CD14-positive monocyte (primary cell): ENCODE measurements around the gene NUP153. TPM values are rescaled to one million over a fixed set of nuclear protein-coding genes. Genes with fewer than 3 reads are reported as not detected.

Experiments used
- DNase-seq, 3 donors: peaks; one replicate each; pipeline ENCODE4 v3.0.0-alpha.2; 2011 to 2022
- H2AFZ ChIP-seq: 2 replicates; pipeline ENCODE4 v1.6.0; 2012; ENCODE audit warnings: mild to moderate bottlenecking, low read depth, low read length, inconsistent platforms; ENCODE audit not compliant: insufficient read depth, poor library complexity, severe bottlenecking
- H3K27ac ChIP-seq, 2 donors: 1 replicate in 1 of 2; 2 replicates in 1 of 2; pipeline ENCODE4 v1.5.1; 2012 to 2013; ENCODE audit warnings: low read length in 2 of 2, control low read depth in 1 of 2, inconsistent platforms in 1 of 2, low read depth in 1 of 2, mild to moderate bottlenecking in 1 of 2
- H3K27me3 ChIP-seq, 2 donors: one replicate each; pipeline versions ENCODE4 v1.6.0 to v1.6.1; 2011 to 2013; ENCODE audit warnings: low read length in 2 of 2; ENCODE audit not compliant: control insufficient read depth in 2 of 2, insufficient read depth in 2 of 2
- H3K36me3 ChIP-seq, 2 donors: replicated peaks in 1 of 2; 1 replicate in 1 of 2; 2 replicates in 1 of 2; pipeline versions ENCODE4 v1.5.1 to v1.6.1; 2012 to 2013; ENCODE audit warnings: low read length in 2 of 2, control low read depth in 1 of 2, inconsistent platforms in 1 of 2, mild to moderate bottlenecking in 1 of 2; ENCODE audit not compliant: insufficient read depth in 2 of 2, control insufficient read depth in 1 of 2
- H3K4me1 ChIP-seq, 2 donors: 1 replicate in 1 of 2; 2 replicates in 1 of 2; pipeline versions ENCODE4 v1.5.1 to v1.6.1; 2012 to 2013; ENCODE audit warnings: low read length in 2 of 2, control low read depth in 1 of 2, inconsistent platforms in 1 of 2, mild to moderate bottlenecking in 1 of 2, moderate library complexity in 1 of 2; ENCODE audit not compliant: insufficient read depth in 2 of 2, control insufficient read depth in 1 of 2
- H3K4me2 ChIP-seq: replicated peaks from 2 replicates; pipeline ENCODE3; 2012; ENCODE audit warnings: low read length, moderate library complexity, mild to moderate bottlenecking; ENCODE audit not compliant: poor library complexity, severe bottlenecking; ENCODE audit errors: extremely low read depth
- H3K4me3 ChIP-seq, 3 experiments: fragments of 200-600 bp in 1 of 3; sonication (generic) in 1 of 3; replicated peaks in 1 of 3; 1 replicate in 2 of 3; 2 replicates in 1 of 3; pipeline ENCODE4 v1.5.1; 2011 to 2013; ENCODE audit warnings: low read length in 3 of 3, mild to moderate bottlenecking in 3 of 3, control low read depth in 2 of 3, low read depth in 2 of 3, inconsistent platforms in 1 of 3, moderate library complexity in 1 of 3
- H3K79me2 ChIP-seq: 2 replicates; pipeline ENCODE4 v1.6.0; 2012; ENCODE audit warnings: mild to moderate bottlenecking, control low read depth, inconsistent platforms, low read length, moderate library complexity; ENCODE audit not compliant: insufficient read depth
- H3K9ac ChIP-seq: 2 replicates; pipeline ENCODE4 v1.6.0; 2017; ENCODE audit warnings: low read length, mild to moderate bottlenecking; ENCODE audit not compliant: insufficient read depth, poor library complexity, severe bottlenecking
- H3K9me3 ChIP-seq, 2 donors: replicated peaks in 1 of 2; 1 replicate in 1 of 2; 2 replicates in 1 of 2; pipeline versions ENCODE4 v1.5.1 to v1.6.1; 2012 to 2013; ENCODE audit warnings: low read length in 2 of 2, control low read depth in 1 of 2; ENCODE audit not compliant: control insufficient read depth in 1 of 2, insufficient read depth in 1 of 2
- H4K20me1 ChIP-seq: 2 replicates; pipeline ENCODE4 v1.6.0; 2012; ENCODE audit warnings: mild to moderate bottlenecking, low read length, control low read depth, moderate library complexity; ENCODE audit not compliant: insufficient read depth
- H3K27ac Mint-ChIP-seq, 7 donors: one replicate each; pipeline ENCODE4 v1.8.0; 2020; ENCODE audit warnings: mild to moderate bottlenecking in 7 of 7, mixed read lengths in 7 of 7, moderate library complexity in 6 of 7, inconsistent platforms in 2 of 7
- H3K27me3 Mint-ChIP-seq, 3 donors: one replicate each; pipeline ENCODE4 v1.8.0; 2021 to 2022; ENCODE audit warnings: low read depth in 3 of 3, mild to moderate bottlenecking in 3 of 3, mixed read lengths in 3 of 3, moderate library complexity in 3 of 3, inconsistent platforms in 1 of 3
- H3K36me3 Mint-ChIP-seq, 2 donors: one replicate each; pipeline ENCODE4 v1.8.0; 2020; ENCODE audit warnings: mixed read lengths in 2 of 2, inconsistent platforms in 1 of 2, mild to moderate bottlenecking in 1 of 2
- H3K4me1 Mint-ChIP-seq: one replicate; pipeline ENCODE4 v1.8.0; 2020; ENCODE audit warnings: mild to moderate bottlenecking, mixed read lengths
- H3K4me3 Mint-ChIP-seq, 2 donors: one replicate each; pipeline ENCODE4 v1.8.0; 2020; ENCODE audit warnings: mild to moderate bottlenecking in 2 of 2, mixed read lengths in 2 of 2, moderate library complexity in 1 of 2
- H3K9me3 Mint-ChIP-seq, 7 donors: one replicate each; pipeline ENCODE4 v1.8.0; 2020 to 2022; ENCODE audit warnings: mixed read lengths in 7 of 7, mild to moderate bottlenecking in 6 of 7, moderate library complexity in 6 of 7, inconsistent platforms in 2 of 7
- WGBS: methylation state at CpG from one replicate; pipeline ENCODE4 v1.1.5; 2013; ENCODE audit warnings: missing lambda C conversion rate; ENCODE audit not compliant: insufficient coverage; 5-methylcytosine and 5-hydroxymethylcytosine counted together
- intact Hi-C, 2 donors: fragments of 100-400 bp; cut with micrococcal nuclease; formaldehyde crosslinking; loops; one replicate each; pipeline versions ENCODE4 v1.15.0 to v1.15.1; 2023
- polyA plus RNA-seq, 3 donors: library from polyadenylated mRNA; depleted of rRNA in 1 of 3; unstranded in 2 of 3; stranded (reverse) in 1 of 3; fragments of 300-500 nt in 2 of 3; fragments of >200 nt in 1 of 3; fragmentation: Illumina TruSeq in 2 of 3; gene quantifications; 1 replicate in 2 of 3; 2 replicates in 1 of 3; pipeline ENCODE4 v1.2.3, GENCODE V29; 2012 to 2021
- TF ChIP-seq, protein P1 (sequence below): fragments of 200-600 bp; IDR thresholded peaks from one replicate; pipeline ENCODE4 v1.8.0; 2022; ENCODE audit warnings: antibody characterized with exemption, mild to moderate bottlenecking

NUP153 gene
- polyA plus RNA-seq, 3 donors, result 0.99 to 13.8 (median 2.3) TPM

DNA sequence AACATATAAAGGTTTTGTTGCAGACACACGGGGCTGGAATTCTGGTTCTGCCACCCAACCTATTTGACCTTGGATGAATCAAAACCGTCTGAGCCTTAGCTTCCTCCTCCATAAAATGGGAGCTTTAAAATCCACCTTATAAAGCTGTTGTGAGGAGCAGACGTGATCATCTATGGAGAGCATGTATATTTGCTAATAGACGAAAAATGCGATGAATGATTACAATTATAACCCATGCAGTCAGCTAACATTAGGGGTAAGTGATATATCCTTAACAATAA is 586 bp upstream of the NUP153 start:
- H3K36me3 ChIP-seq, result no peaks in the 10 kb centered on the region
- Mint-ChIP-seq H3K4me3 (peak overlapping the region; percentile 88 to 96), H3K36me3 (no peaks in the 10 kb centered on the region), H3K27ac (peak overlapping the region; percentile 94 to 98 (median 97)), H3K4me1 (peaks cover 32% of the 10 kb centered on the region), H3K27me3 (peaks cover 0 to 2% (median 2%) of the 10 kb centered on the region in 3 donors), H3K9me3 (peaks cover 0 to 6% (median 0%) of the 10 kb centered on the region in 7 donors)
- no CpG with 5 or more reads among the region's 5 CpGs for WGBS
- H2AFZ ChIP-seq, result peak overlapping the region; percentile 79
- H3K79me2 ChIP-seq, result peaks cover 43% of the 10 kb centered on the region
- H4K20me1 ChIP-seq, result peaks cover 30% of the 10 kb centered on the region
- no peak for DNase-seq
- H3K27me3 ChIP-seq, result no peaks in the 10 kb centered on the region
- no peaks in the 10 kb centered on the region for H3K9me3 ChIP-seq
- H3K4me2 ChIP-seq, result peak overlapping the region; percentile 97
- H3K27ac ChIP-seq, result peak overlapping the region; percentile 96
- peaks cover 41 to 46% of the 10 kb centered on the region in 2 donors for H3K4me1 ChIP-seq
- intact Hi-C loops, result loop anchor here (5.0 to 10.0 kb wide), 4 partner anchors 97 to 197 kb away; partner anchors contain the start of gene FAM8A1 (in 2 of the 2)
- peak overlapping the region; percentile 66 to 93 (median 87) for H3K4me3 ChIP-seq
- TF ChIP-seq, protein P1, sequence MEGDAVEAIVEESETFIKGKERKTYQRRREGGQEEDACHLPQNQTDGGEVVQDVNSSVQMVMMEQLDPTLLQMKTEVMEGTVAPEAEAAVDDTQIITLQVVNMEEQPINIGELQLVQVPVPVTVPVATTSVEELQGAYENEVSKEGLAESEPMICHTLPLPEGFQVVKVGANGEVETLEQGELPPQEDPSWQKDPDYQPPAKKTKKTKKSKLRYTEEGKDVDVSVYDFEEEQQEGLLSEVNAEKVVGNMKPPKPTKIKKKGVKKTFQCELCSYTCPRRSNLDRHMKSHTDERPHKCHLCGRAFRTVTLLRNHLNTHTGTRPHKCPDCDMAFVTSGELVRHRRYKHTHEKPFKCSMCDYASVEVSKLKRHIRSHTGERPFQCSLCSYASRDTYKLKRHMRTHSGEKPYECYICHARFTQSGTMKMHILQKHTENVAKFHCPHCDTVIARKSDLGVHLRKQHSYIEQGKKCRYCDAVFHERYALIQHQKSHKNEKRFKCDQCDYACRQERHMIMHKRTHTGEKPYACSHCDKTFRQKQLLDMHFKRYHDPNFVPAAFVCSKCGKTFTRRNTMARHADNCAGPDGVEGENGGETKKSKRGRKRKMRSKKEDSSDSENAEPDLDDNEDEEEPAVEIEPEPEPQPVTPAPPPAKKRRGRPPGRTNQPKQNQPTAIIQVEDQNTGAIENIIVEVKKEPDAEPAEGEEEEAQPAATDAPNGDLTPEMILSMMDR, result no peak
- peak overlapping the region; percentile 97 for H3K9ac ChIP-seq

DNA sequence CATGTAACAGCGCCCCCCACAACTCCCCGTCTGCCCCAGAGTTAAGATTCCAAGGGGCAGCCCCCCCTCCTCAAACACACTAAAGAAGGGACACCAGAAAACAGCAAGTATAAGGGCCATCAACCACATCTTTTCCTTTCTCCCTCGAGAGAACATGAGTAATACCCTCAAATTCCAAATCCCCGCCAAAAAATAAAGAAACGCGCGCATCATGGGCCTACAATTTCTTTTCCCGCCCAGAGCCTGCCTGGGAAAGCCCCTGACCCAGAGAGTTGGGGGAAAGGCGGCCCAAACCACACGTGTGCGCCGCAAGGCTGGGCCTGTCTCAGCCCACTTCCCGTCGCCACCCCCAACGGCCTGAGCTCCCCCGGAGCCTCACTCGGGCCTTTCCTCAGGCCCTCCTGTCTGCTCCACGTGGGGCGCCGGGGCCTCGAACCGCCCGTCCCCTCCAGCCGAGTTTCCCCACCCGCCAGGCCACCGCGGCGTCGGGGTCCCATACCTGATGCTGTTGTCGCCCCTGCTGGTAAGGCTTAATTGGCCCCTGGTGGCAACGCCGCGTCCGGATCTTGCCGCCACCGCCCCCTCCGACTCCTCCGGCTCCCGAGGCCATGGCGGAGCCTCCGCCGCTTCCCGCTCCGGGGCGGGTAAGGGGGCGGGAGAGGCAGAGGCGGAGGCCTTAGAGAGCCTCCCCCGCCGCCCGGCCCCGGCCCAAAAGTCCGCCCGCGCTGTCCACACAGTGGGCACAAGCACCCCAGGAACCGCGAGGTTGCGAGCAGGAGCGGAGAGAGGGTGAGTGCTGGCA is 746 bp downstream of the NUP153 start:
- Histone ChIP-seq H3K4me1 (peaks cover 54 to 59% of the 10 kb centered on the region in 2 donors), H3K27me3 (no peaks in the 10 kb centered on the region), H3K79me2 (peaks cover 56% of the 10 kb centered on the region), H3K9me3 (no peaks in the 10 kb centered on the region), H3K9ac (peak overlapping the region; percentile 97), H3K4me2 (peak overlapping the region; percentile 97), H3K4me3 (peak overlapping the region; percentile 66 to 93 (median 87)), H3K27ac (peak overlapping the region; percentile 96), H3K36me3 (no peaks in the 10 kb centered on the region), H4K20me1 (peaks cover 43% of the 10 kb centered on the region), H2AFZ (peak overlapping the region; percentile 79)
- peaks cover 0 to 2% (median 0%) of the 10 kb centered on the region in 3 donors for H3K27me3 Mint-ChIP-seq
- H3K4me3 Mint-ChIP-seq, result peak overlapping the region; percentile 88 to 96
- TF ChIP-seq, protein P1, result no peak
- H3K9me3 Mint-ChIP-seq, result peaks cover 0 to 6% (median 0%) of the 10 kb centered on the region in 7 donors
- peak; percentile 51 to 82 (median 81) for DNase-seq
- H3K36me3 Mint-ChIP-seq, result no peaks in the 10 kb centered on the region
- peaks cover 44% of the 10 kb centered on the region for H3K4me1 Mint-ChIP-seq
- H3K27ac Mint-ChIP-seq, result peak overlapping the region; percentile 94 to 98 (median 97)
- WGBS, result under 1% methylated on average over 56 of the region's 58 CpGs
- intact Hi-C loops, result loop anchor here (5.0 to 10.0 kb wide), 4 partner anchors 99 to 199 kb away; partner anchors contain the start of gene FAM8A1 (in 2 of the 2)
